ENCODE data around the gene CAVIN3.

Gene CAVIN3, protein sequence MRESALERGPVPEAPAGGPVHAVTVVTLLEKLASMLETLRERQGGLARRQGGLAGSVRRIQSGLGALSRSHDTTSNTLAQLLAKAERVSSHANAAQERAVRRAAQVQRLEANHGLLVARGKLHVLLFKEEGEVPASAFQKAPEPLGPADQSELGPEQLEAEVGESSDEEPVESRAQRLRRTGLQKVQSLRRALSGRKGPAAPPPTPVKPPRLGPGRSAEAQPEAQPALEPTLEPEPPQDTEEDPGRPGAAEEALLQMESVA

DNA sequence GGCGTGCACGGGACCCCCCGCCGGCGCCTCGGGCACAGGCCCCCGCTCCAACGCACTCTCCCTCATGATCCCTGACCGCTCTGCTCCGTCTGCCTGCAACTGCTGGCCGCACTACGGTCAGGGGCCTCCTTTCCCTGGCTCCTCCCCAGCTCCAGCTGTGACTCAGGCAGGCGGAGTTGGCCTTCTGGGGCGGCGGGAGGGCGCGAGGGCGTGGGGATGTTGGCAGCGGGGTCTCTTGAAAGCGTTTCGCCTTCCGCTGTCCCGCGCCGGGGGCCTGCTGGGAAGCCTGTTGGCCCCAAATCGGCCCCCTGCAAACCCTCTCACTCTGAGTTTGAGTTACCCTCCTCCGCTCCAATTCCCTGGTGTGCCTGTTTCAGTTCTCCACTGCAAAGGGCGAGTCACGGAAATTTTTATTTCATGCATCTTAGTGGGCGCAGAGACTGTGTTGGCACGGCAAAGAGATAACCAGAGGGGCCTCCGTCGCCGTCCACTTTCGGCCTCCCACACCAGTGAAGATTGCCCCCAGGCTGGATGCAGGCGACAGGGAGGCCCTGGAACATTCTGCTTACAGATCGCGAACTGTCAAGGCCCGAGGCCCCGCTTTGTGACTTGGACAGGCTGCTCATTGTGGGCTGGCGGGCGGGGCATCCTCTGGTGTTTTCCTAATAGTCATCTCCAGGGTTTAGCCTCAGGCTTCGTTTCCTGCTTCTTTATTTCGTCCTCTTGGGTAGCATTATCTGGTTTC is at the start of gene CAVIN3:
Gene CAVIN3, minus strand, starts transcription at position 91 of the 745 bp plus-strand sequence. Its CDS starts 25 bp downstream, at position 66.
- no peak for DNase-seq

DNA sequence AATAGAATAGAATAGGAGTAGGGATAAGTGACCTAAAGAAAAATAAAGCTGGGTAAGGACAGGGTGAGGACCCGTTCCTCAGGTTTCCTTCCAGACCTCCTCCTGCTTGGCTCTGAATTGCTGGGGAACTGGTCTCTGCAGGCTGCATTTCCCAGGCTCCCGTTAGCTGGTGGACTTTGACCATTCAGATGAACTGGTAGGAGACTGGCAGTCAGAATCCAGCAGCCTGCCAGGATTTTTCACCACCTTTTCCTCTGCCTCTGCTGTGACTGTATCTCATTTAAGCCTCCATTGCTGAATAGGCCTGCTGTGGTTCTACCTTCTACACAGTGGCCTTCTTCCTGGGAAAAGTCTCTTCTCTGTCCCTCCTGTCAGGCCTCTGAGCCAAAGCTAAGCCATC is 45.4 kb upstream of the CAVIN3 start:
- DNase-seq, result no peak

DNA sequence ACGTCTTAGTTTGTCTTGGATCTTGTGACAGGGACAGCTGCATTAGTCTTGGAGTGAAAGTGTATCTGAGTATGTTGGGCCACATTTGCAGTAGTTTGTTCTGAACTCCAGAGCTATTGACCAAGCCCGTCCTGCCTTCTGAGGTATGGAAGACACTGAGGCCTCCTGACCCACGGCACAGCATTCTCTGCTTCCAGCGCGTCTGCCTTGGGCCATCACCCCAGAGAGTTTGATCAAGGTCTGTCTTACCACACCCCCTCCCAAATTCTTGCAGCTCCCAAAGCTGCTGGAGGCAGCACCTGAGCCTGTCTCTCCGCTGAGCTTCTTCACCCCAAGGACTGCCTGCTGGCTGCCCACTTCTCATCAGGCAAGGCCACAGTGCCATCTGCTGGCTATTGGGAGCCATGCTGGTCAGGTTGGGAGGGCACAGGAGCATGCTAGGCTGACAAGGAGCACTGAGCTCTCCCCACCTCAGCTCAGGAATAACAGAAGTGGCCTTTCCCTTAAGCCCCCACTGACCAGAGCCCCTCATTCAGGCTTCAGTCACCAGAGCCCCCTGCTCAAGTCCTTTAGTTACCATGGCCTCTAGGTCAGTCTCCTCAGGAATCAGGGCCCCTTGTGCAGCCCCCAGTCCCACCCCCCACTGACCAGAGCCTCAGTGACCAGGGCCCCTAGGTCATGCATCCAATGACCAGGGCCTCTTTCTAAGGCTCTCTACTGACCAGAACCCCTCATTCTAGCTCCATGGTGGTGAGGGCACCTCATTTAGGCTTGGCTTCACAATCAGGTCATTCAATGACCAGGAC is 42.8 kb upstream of the CAVIN3 start:
- no peak for DNase-seq

DNA sequence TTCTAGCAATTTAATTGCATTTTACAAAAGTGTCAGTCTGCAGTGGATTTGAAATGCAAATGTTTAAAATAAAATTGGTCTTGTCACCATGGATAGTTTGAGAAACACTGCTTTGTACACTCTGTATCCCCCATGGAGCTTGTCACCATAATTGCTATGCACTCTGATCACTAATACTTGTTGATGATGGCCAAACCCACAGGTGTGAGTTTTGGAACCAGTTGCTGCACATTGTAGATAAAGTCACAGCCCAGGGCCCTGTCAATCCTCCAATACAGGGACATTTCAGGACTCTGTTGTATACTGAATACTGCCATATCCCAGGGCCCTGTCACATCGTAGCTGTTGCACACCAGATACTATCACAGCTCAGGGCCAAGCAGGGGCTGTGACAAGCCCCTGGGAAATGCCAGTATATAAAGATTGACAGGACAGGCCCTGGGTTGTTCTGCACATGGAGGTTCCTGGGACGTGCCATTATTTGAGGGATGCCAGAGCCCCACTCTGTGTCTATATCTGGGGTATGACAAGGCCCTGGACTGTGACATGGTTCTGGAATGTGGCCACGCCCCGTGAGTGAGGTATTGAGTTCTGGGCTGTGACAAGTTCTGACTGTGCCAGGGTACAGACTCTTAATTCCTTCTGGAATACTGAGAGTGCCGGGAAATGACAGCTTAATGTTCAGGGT is 42.0 kb upstream of the CAVIN3 start:
- DNase-seq, result no peak

DNA sequence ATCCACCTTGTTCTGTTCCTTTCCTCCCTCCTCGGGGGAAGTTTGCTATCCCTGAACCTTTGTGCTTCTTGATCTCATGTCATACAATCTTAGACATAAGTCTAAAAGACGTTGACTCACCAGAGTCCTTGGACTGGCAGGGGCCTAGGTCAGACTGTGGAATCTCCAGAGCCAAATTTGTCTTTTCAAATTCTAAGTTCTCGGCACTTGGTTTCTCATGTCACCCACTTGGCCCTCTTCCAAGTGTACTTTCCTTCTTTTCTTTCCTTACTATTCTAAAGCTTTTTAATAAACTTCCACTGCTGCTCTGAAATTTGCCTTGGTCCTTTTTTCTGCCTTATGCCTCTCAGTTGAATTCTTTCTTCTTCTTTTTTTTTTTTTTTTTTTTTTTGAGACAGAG is 39.9 kb upstream of the CAVIN3 start:
- DNase-seq, result no peak

DNA sequence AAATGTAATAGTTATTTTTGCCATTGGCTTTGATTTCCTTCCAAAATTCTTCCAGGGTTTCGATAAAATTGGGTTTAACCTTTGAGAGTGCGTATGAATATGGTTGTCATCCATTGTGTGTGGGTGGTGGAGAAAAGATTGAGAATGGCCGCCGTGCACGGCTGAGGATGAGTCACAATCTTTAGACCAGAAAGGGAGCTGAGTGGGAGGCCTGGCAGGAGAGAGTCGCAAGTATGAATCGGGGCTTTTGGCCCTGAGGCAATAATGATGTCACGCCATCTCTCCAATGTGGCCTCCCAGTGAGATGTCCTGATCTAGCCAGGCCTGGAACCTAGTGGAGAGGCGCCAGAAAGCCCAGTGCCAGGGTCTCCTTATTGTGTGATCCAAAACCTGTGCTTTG is 36.9 kb upstream of the CAVIN3 start:
- DNase-seq, result no peak

DNA sequence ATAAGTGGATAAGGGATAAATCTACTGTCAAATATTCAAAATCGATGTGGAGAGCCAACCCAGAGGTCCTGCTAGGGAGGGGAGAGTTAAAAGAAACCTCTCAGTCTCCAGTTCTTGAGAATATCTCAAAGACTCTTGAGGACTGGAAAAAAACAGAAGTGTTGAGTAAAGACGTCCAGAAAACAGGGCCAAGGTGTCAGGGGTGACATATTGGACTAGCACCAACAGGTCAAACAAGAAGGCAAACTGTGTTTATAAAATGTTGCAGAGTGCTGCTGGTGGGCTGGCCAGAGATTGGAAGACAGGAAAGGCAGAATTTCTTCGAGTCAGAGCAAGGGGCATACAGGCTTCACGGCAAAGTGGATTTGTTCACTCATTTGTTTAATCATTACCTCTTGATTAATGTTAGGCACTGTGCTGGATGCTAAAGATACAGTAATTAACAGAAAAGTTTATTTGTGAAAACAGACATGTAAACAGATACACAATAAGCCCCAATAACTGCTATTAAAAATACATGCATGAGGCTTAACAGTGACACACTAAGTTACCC is 36.3 kb upstream of the CAVIN3 start:
- DNase-seq, result no peak

DNA sequence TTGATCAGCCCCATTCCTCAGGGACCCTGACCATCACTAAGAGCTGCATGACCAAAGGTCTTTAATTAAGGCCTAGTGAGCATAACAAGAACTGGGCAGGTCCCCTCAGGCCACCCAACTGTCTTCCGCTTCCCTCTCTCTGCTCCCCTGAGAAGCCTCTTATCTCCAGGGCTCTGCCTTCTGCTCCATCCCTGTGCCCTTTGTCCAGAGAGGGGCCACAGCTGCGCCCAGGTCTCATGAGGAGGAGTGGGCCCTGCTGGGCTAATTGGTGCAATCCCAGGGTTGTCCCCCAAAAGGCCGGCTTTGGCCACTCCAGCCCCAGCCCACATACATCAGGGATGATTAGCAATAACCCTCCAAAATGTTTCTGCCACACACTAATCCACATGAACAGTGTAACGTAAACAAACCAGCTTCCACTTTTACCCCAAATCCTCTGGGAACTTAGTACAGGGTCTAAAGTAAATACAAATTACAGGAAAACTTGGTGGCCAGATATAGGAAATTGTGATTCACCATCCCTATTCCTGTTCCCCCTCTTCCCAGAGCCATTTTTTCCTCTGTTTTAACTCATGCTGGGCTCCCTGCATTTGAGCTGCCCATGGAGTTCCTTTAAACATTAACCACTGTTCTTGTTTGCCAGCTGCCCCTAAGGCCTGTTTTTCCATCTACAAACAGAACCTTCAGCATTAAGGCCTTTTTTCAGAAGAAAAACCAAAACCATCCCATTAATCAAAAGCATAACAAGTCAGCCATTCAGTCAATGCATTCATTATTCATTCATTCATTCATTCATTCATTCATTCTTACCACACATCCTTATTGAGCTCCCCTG is 34.6 kb upstream of the CAVIN3 start:
- DNase-seq, result no peak

DNA sequence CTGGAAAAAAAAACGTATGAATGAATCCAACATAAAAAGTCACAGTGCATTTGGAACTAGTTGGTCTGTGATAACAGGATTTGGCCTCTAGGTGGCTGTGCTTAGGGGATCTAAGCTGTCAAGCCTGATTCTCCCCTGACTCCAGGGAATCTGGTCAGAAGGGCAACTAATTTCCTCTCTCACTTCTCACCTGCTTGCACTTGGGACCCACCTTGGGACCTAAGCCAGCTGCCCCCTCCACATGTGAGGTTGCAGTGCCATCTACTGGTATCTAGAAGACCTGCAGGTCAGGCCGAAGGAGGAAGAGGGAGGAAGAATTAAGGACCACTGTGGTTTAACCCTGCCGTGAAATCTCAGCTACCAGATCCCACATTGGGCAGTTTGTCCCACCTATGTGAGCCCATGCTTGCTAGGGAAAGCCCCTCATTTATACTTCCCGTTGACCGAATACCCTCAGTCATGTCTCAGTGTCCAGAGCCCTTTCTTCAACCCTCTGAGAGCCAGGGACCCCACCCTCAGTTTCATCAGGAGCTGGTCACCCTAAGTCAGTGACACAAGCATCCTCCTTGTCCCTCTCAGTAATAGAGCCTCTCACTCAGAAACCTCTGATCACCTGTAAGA is 33.2 kb upstream of the CAVIN3 start:
- DNase-seq, result peak; percentile 3

DNA sequence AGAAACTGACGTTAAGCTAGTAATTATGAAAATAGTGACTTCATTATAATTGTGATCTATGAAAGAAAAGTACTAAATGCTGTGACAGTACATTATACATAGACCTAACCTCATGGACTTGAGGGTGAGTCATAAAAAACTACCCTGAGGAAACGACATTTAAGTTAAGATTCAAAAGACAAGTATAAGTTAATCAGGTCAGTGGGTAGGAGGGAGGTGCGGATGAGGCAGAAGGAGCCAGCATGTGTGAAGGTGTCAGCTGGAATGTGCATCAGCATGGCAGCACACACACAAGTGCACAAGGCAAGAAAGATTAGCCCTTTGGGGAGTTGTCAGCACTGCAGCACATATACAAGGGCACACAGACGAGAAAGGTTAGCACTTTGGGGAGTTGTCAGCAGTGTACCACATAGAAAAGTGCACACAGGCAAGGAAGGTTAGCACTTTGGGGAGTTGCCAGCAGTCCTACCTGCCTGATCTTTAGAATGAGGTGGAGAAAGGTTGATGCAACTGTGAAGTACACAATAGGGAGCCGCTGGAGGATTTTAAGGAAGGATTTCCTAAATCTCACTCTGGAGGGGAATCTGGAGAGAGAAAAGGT is 31.6 kb upstream of the CAVIN3 start:
- DNase-seq, result no peak

DNA sequence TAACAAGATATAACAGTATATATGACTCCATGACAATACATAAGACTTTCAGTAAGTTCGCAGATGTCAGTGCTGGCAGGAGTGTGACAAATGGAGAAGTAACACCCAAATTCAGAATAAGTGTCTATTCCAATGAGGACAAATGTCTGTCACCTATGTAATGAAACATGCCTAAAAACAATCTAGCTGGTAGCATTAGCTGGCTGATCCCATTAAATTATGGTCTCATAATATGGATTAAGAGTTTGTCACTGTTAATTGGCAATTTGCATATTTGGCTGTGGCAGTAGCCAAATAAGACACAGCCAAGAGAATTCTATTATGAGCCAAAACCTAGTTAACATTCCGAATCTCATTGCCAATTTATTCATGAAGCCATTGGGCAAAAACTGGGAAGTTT is 30.2 kb upstream of the CAVIN3 start:
- DNase-seq, result no peak

DNA sequence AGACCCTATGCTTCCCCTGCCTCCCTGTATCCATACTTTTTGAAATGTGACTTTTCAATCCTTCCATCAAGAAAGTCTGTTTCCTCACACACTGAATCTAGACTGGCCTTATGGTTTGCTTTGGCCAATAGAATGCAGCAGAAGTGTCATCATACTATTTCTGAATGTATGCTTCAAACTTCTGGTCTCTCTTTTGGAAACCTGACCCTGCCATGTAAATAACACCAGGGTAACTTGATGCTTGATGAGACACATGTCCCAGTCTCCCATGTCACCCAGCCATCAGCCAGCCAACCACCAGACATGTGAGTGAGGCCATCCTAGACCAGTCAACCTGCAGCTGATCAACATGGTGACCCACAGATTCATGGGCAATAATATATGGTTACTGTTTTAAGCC is 29.7 kb upstream of the CAVIN3 start:
- DNase-seq, result no peak

DNA sequence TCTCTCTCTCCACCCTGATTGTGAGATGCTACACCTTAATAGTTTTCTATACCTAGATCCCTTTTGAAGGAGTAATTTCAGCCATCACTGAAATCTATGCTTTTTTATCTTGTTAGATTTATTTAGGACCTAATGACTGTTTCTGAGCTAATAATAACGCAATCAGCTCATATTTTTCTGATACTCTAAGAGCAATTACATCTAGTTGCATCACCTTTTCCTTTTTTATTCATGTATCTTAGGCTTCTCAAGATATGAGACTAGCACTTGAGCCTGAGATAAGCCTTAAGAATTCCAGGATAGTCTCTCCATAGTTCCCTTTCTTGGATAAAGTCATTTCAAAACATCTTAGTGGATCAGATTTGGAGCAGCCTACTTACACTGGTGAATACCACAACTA is 25.1 kb upstream of the CAVIN3 start:
- no peak for DNase-seq

DNA sequence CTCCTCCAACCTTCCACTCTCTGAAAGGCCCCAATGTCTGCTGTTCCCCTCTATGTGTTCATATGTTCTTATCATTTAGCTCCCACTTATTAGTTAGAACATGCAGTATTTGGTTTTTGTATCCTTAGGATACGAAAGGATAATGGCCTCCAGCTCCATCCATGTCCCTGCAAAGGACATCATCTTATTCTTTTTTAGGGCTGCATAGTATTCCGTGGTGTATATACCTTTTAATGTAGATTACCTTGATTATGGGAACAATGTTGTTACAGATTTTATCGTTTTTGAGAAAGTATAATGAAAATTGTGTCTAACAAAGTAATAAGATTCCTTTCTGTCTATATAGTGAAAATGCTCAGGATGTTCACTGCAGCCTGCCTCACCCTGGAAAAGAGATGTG is 16.0 kb upstream of the CAVIN3 start:
- no peak for DNase-seq

DNA sequence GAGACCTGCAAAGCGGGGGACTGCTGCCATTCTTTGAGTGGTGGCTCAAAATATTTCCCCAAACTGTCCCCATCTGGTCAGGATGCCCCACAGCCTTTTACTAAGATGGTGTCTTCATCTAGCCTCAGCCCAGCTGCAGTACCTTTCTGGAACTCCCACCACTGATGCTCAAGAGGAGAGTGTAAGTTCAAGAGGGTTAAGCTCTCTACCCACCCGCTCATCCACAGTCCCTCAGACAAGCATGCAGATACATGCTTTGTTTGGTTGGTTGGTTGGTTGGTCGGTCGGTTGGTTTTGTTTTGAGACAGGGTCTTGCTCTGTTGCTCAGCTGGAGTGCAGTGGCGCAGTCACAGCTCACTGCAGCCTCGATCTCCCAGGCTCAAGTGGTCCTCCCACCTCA is 14.5 kb upstream of the CAVIN3 start:
- no peak for DNase-seq

DNA sequence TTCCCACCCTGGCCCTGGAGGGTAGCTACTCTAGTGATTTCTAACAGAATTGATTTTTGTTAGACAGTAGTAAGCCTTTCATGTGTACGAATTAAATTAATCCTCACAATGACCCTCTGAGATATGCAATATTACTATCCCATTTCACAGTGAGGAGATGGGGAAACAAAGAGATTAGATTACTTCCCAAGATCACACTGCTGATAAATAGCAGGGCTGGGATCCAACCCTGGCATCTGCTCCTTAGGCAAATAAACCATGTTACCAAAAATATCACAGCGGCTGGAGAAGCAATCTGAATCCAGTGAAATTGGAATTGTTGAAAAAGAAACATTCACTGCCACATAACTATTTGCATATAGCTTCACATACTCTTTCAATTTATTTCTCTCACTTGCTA is 12.8 kb upstream of the CAVIN3 start:
- no peak for DNase-seq

DNA sequence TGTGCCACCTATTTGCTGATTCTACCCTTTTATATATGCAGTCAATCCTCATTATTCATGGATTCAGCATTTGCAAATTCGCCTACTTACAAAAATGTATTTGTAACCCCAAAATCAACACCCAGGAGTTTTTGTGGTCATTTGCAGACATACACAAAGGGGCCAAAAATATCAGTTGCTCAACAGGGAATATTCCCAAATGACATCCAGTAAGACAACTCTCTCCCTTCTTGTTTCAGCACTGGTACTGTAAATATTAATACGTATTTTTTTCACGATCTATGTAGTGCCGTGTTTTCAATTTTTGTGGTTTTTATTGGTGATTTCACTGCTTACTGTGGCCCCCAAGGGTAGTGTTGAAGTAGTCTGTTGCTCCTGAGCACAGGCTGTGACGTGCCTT is 11.8 kb upstream of the CAVIN3 start:
- no peak for DNase-seq

DNA sequence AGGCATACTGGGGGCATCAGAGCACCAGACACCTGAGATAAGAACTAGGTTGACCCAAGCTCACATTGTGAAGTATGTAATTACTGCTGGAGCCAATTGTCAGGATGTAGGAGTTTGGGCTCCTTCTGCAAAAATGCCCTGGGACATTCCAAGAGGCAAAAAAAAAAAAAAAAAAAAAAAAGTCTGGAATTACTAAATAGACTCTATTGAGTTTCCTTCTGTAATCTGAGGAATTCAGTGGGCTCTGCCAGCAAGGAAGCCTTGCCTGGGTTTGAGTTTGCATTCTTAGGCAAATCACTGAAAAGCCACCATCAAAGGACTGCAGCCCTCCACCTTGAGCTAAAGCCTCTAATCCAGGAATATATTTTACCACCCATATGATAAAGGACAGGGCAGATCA is 8.0 kb upstream of the CAVIN3 start:
- no peak for DNase-seq

DNA sequence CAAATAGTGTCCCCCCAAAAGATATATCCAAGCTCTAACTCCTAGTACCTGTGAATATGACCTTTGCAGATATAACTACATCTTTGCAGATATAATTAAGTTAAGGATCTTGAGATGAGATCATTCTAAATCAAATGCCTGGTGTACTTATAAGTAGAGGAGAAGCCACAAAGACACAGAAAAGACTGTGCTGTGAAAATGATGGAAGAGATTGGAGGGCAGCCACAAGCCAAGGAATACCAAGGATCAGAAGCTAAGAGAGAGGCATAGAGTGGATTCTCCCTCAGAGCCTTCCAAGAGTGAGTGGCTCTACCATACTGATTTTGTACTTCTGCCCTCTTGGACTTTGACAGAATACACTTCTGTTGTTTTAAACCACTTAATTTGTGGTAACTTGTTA is 7.5 kb upstream of the CAVIN3 start:
- DNase-seq, result no peak

DNA sequence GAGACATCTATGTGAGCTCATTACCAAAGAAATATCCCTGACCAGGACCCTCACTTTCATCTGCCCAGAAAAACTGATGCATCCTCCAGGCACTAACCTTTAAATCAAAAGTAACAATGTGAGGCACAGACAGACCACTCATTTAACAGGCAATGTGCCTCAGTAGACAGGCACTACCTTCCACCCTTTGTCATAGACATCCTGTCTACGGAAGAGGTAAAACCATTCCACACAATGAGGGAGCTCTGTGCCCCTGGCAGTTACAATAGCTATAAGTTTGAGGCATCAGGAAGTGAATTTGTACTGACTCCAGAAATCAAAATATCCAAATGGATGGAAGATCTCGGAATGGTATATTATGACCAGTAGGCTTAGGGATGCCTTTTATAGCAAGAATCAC is 6.7 kb upstream of the CAVIN3 start:
- DNase-seq, result no peak

DNA sequence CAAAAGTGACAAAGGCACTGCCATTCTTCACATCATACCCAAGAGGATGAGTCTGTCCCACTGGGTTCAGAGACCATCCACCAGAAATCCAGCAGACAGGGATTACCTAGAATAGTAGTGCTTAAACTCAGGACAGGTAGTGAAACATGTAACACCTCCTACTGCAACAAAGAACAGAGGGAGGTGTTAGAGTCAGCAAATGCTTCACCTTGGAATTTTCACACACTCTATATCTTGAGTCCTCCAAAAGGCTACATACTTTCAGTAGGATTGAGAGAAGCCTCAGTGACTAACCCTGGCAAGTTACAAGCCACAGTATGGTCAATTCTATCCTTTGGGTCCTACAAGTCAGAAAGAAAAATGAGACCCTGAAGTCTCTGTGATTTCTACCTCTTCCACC is 6.0 kb upstream of the CAVIN3 start:
- DNase-seq, result no peak
